Type B pancreatic cell (in vitro differentiated cells): ENCODE results near the gene MED25. TPM values are rescaled to one million over a fixed set of nuclear protein-coding genes. Genes with fewer than 3 reads are reported as not detected.

ENCODE experiments used
- DNase-seq: peaks from one replicate; pipeline ENCODE4 v3.0.0; 2021; ENCODE audit warnings: mixed read lengths; ENCODE audit not compliant: unreplicated experiment; ENCODE audit errors: extremely low spot score
- H3K27ac Mint-ChIP-seq: 2 replicates; pipeline ENCODE4 v1.8.0; 2021; ENCODE audit warnings: mild to moderate bottlenecking, mixed read lengths
- H3K27me3 Mint-ChIP-seq: 2 replicates; pipeline ENCODE4 v1.8.0; 2021; ENCODE audit warnings: mixed read lengths
- H3K36me3 Mint-ChIP-seq: 2 replicates; pipeline ENCODE4 v1.8.0; 2021; ENCODE audit warnings: mixed read lengths
- H3K4me1 Mint-ChIP-seq: one replicate; pipeline ENCODE4 v1.8.0; 2021; ENCODE audit warnings: mixed read lengths; ENCODE audit not compliant: unreplicated experiment
- H3K4me3 Mint-ChIP-seq: 2 replicates; pipeline ENCODE4 v1.8.0; 2021; ENCODE audit warnings: mild to moderate bottlenecking, mixed read lengths
- H3K9me3 Mint-ChIP-seq: 2 replicates; pipeline ENCODE4 v1.8.0; 2021; ENCODE audit warnings: mixed read lengths
- CTCF ChIP-seq: fragments of 200-600 bp; sonication (generic); conservative IDR thresholded peaks from 2 replicates; pipeline ENCODE4 v1.5.0; 2021; ENCODE audit warnings: antibody characterized with exemption, mild to moderate bottlenecking
- total RNA-seq: library from RNA; stranded (reverse); gene quantifications from 2 replicates; pipeline ENCODE4 v1.2.1, GENCODE V29; 2021; ENCODE audit warnings: low replicate concordance

Gene MED25
- total RNA-seq, 1 donor from 2014 or later: 88.9 TPM

- H3K4me1 Mint-ChIP-seq: peaks cover 13% of the 10 kb centered on the region
- peaks cover 5% of the 10 kb centered on the region for H3K36me3 Mint-ChIP-seq
- H3K4me3 Mint-ChIP-seq: no peak overlapping the region
- H3K27ac Mint-ChIP-seq: no peak overlapping the region
- DNase-seq: no peak
- no peaks in the 10 kb centered on the region for H3K9me3 Mint-ChIP-seq
- TF ChIP-seq CTCF: no peak
- H3K27me3 Mint-ChIP-seq: no peaks in the 10 kb centered on the region
These were observed 39.7 kb downstream of the MED25 start for GRCh38 chr19:49857838-49858087.

- Mint-ChIP-seq H3K4me1 (peaks cover 12% of the 10 kb centered on the region), H3K9me3 (no peaks in the 10 kb centered on the region), H3K27me3 (no peaks in the 10 kb centered on the region), H3K36me3 (peaks cover 8% of the 10 kb centered on the region), H3K27ac (peak overlapping the region; percentile 84), H3K4me3 (no peak overlapping the region)
- no peak for DNase-seq
- no peak for TF ChIP-seq CTCF
These were observed 40.2 kb downstream of the MED25 start for GRCh38 chr19:49858088-49858985.

- Mint-ChIP-seq H3K9me3 (no peaks in the 10 kb centered on the region), H3K4me1 (peaks cover 9% of the 10 kb centered on the region), H3K27ac (no peak overlapping the region), H3K4me3 (no peak overlapping the region), H3K27me3 (no peaks in the 10 kb centered on the region), H3K36me3 (peaks cover 8% of the 10 kb centered on the region)
- no peak for DNase-seq
- no peak for TF ChIP-seq CTCF
These were observed 41.7 kb downstream of the MED25 start for GRCh38 chr19:49859682-49860335.

GRCh38 chr19:49860336-49861102 is 42.4 kb downstream of the MED25 start:
- H3K36me3 Mint-ChIP-seq: peaks cover 11% of the 10 kb centered on the region
- H3K27me3 Mint-ChIP-seq: no peaks in the 10 kb centered on the region
- H3K27ac Mint-ChIP-seq: peak overlapping the region; percentile 50
- H3K4me3 Mint-ChIP-seq: no peak overlapping the region
- TF ChIP-seq CTCF: no peak
- no peak for DNase-seq
- H3K4me1 Mint-ChIP-seq: peaks cover 14% of the 10 kb centered on the region
- H3K9me3 Mint-ChIP-seq: no peaks in the 10 kb centered on the region

- no peak for DNase-seq
- no peak for TF ChIP-seq CTCF
- H3K36me3 Mint-ChIP-seq: peaks cover 11% of the 10 kb centered on the region
- peak overlapping the region; percentile 50 for H3K27ac Mint-ChIP-seq
- no peaks in the 10 kb centered on the region for H3K9me3 Mint-ChIP-seq
- H3K4me3 Mint-ChIP-seq: no peak overlapping the region
- peaks cover 14% of the 10 kb centered on the region for H3K4me1 Mint-ChIP-seq
- no peaks in the 10 kb centered on the region for H3K27me3 Mint-ChIP-seq
These were observed 43.0 kb downstream of the MED25 start for GRCh38 chr19:49861107-49861506.
